Measurements from ENCODE around the gene GDF15.
"Not testable (repeated sequence)": the region's sequence is repeated elsewhere in the genome, so short reads cannot be mapped to it uniquely, and the experiment has no call there.

GDF15 gene

GRCh38 chr19:18385675-18386542 is at the start of gene GDF15:
GDF15 (plus strand) TSS chr19:18386158; CDS start chr19:18386190, 32 bp downstream.
- no peak within 1 kb of the TSS for H3K27ac Mint-ChIP-seq
- H3K4me1 Mint-ChIP-seq (ENCODE audit: low read depth), result peaks cover 10% of the 10 kb centered on the region
- H3K9me3 Mint-ChIP-seq, result no peaks in the 10 kb centered on the region
- no peak within 1 kb of the TSS for H3K4me3 Mint-ChIP-seq
- H3K36me3 Mint-ChIP-seq (ENCODE audit: low read depth), result no peaks in the 10 kb centered on the region
- peaks cover 54% of the 10 kb centered on the region for H3K27me3 Mint-ChIP-seq

GRCh38 chr19:18338541-18338940 is 47.4 kb upstream of the GDF15 start:
- no peaks in the 10 kb centered on the region for H3K9me3 Mint-ChIP-seq
- no peak overlapping the region for H3K27ac Mint-ChIP-seq
- no peaks in the 10 kb centered on the region for H3K36me3 Mint-ChIP-seq (ENCODE audit: low read depth)
- H3K4me3 Mint-ChIP-seq, result no peak overlapping the region
- peaks cover 19% of the 10 kb centered on the region for H3K4me1 Mint-ChIP-seq (ENCODE audit: low read depth)
- no peaks in the 10 kb centered on the region for H3K27me3 Mint-ChIP-seq

GRCh38 chr19:18339723-18340122 is 46.2 kb upstream of the GDF15 start:
- Mint-ChIP-seq H3K27ac (peak overlapping the region; percentile 72), H3K4me1 (ENCODE audit: low read depth) (peaks cover 19% of the 10 kb centered on the region), H3K27me3 (no peaks in the 10 kb centered on the region), H3K36me3 (ENCODE audit: low read depth) (no peaks in the 10 kb centered on the region), H3K9me3 (no peaks in the 10 kb centered on the region), H3K4me3 (peak overlapping the region; percentile 78)

GRCh38 chr19:18340190-18340989 is 45.6 kb upstream of the GDF15 start, which contains the start of gene PGPEP1:
PGPEP1 (plus strand) TSS chr19:18340598; CDS start chr19:18340682, 84 bp downstream.
- Mint-ChIP-seq H3K4me1 (ENCODE audit: low read depth) (peaks cover 19% of the 10 kb centered on the region), H3K4me3 (peak within 1 kb of the TSS; percentile 78), H3K9me3 (no peaks in the 10 kb centered on the region), H3K27ac (peak within 1 kb of the TSS; percentile 79), H3K36me3 (ENCODE audit: low read depth) (no peaks in the 10 kb centered on the region), H3K27me3 (no peaks in the 10 kb centered on the region)

GRCh38 chr19:18340990-18341868 is 44.7 kb upstream of the GDF15 start:
- H3K27me3 Mint-ChIP-seq, result no peaks in the 10 kb centered on the region
- peak overlapping the region; percentile 79 for H3K27ac Mint-ChIP-seq
- H3K4me1 Mint-ChIP-seq (ENCODE audit: low read depth), result peaks cover 19% of the 10 kb centered on the region
- H3K36me3 Mint-ChIP-seq (ENCODE audit: low read depth), result peaks cover 4% of the 10 kb centered on the region
- peak overlapping the region; percentile 78 for H3K4me3 Mint-ChIP-seq
- no peaks in the 10 kb centered on the region for H3K9me3 Mint-ChIP-seq

- Mint-ChIP-seq H3K9me3 (no peaks in the 10 kb centered on the region), H3K4me3 (peak overlapping the region; percentile 78), H3K4me1 (ENCODE audit: low read depth) (peaks cover 19% of the 10 kb centered on the region), H3K27me3 (no peaks in the 10 kb centered on the region), H3K27ac (no peak overlapping the region), H3K36me3 (ENCODE audit: low read depth) (peaks cover 6% of the 10 kb centered on the region)
These were observed 43.8 kb upstream of the GDF15 start for GRCh38 chr19:18342090-18342632.

- Mint-ChIP-seq H3K36me3 (ENCODE audit: low read depth) (peaks cover 11% of the 10 kb centered on the region), H3K4me3 (no peak overlapping the region), H3K4me1 (ENCODE audit: low read depth) (peaks cover 17% of the 10 kb centered on the region), H3K27me3 (no peaks in the 10 kb centered on the region), H3K27ac (no peak overlapping the region), H3K9me3 (no peaks in the 10 kb centered on the region)
These were observed 41.4 kb upstream of the GDF15 start for GRCh38 chr19:18344582-18344950.

GRCh38 chr19:18345296-18345695 is 40.7 kb upstream of the GDF15 start:
- no peak overlapping the region for H3K4me3 Mint-ChIP-seq
- H3K36me3 Mint-ChIP-seq (ENCODE audit: low read depth), result peaks cover 15% of the 10 kb centered on the region
- H3K27me3 Mint-ChIP-seq, result no peaks in the 10 kb centered on the region
- no peaks in the 10 kb centered on the region for H3K9me3 Mint-ChIP-seq
- no peak overlapping the region for H3K27ac Mint-ChIP-seq
- peaks cover 14% of the 10 kb centered on the region for H3K4me1 Mint-ChIP-seq (ENCODE audit: low read depth)

- no peak overlapping the region for H3K27ac Mint-ChIP-seq
- H3K4me1 Mint-ChIP-seq (ENCODE audit: low read depth), result peaks cover 14% of the 10 kb centered on the region
- H3K9me3 Mint-ChIP-seq, result no peaks in the 10 kb centered on the region
- H3K4me3 Mint-ChIP-seq, result no peak overlapping the region
- H3K27me3 Mint-ChIP-seq, result no peaks in the 10 kb centered on the region
- peaks cover 18% of the 10 kb centered on the region for H3K36me3 Mint-ChIP-seq (ENCODE audit: low read depth)
These were observed 39.9 kb upstream of the GDF15 start for GRCh38 chr19:18346091-18346490.

- Mint-ChIP-seq H3K27me3 (no peaks in the 10 kb centered on the region), H3K9me3 (no peaks in the 10 kb centered on the region), H3K27ac (no peak overlapping the region)
These were observed 37.8 kb upstream of the GDF15 start for GRCh38 chr19:18348171-18348570.

GRCh38 chr19:18348818-18349339 is 37.1 kb upstream of the GDF15 start:
- not testable (repeated sequence) for H3K4me1 Mint-ChIP-seq (ENCODE audit: low read depth); H3K27me3 Mint-ChIP-seq; H3K27ac Mint-ChIP-seq; H3K4me3 Mint-ChIP-seq; H3K9me3 Mint-ChIP-seq
- peaks cover 18% of the 10 kb centered on the region for H3K36me3 Mint-ChIP-seq (ENCODE audit: low read depth)

More at GRCh38 chr19:18348171-18348570, 37.8 kb upstream of the GDF15 start:
- peaks cover 18% of the 10 kb centered on the region for H3K36me3 Mint-ChIP-seq (ENCODE audit: low read depth)
- no peak overlapping the region for H3K4me3 Mint-ChIP-seq
- peaks cover 2% of the 10 kb centered on the region for H3K4me1 Mint-ChIP-seq (ENCODE audit: low read depth)

GRCh38 chr19:18349524-18350128 is 36.3 kb upstream of the GDF15 start:
- Mint-ChIP-seq H3K4me3 (no peak overlapping the region), H3K4me1 (ENCODE audit: low read depth) (no peaks in the 10 kb centered on the region), H3K27ac (no peak overlapping the region), H3K27me3 (no peaks in the 10 kb centered on the region), H3K9me3 (no peaks in the 10 kb centered on the region), H3K36me3 (ENCODE audit: low read depth) (peaks cover 18% of the 10 kb centered on the region)

GRCh38 chr19:18350490-18350889 is 35.5 kb upstream of the GDF15 start:
- Mint-ChIP-seq H3K9me3 (no peaks in the 10 kb centered on the region), H3K4me1 (ENCODE audit: low read depth) (no peaks in the 10 kb centered on the region), H3K27ac (peak overlapping the region; percentile 49), H3K4me3 (no peak overlapping the region), H3K36me3 (ENCODE audit: low read depth) (peaks cover 18% of the 10 kb centered on the region), H3K27me3 (no peaks in the 10 kb centered on the region)

GRCh38 chr19:18351544-18351943 is 34.4 kb upstream of the GDF15 start:
- Mint-ChIP-seq H3K36me3 (ENCODE audit: low read depth) (peaks cover 12% of the 10 kb centered on the region), H3K4me1 (ENCODE audit: low read depth) (no peaks in the 10 kb centered on the region), H3K27ac (no peak overlapping the region), H3K27me3 (no peaks in the 10 kb centered on the region), H3K9me3 (no peaks in the 10 kb centered on the region), H3K4me3 (no peak overlapping the region)
